Measurements from ENCODE around the gene ITGA4. TPM values are rescaled to one million over a fixed set of nuclear protein-coding genes. Genes with fewer than 3 reads are reported as not detected.

ITGA4 gene
- total and polyA plus RNA-seq, 2 of the 13 experiments (the other 11 are each of a cell fraction or from before 2014, with no cell fraction given), result not detected

DNA sequence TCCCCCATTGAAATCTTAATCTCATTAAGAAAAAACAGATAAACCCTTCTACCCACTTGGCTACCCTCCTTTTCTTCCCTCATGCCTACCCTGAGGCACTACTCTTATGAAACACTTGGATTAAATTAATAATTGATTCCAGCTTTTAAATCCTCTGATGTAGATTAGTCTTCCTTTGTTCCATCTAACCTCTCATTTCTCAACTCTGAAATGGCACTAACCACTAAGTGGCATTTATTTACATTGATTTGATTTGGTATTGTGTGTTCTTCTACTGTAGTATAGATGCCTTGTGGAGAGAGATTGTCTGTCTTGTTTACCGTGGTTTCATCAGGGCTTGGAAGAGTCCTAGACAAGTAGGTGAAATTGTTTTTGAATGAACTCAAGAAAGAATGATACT, 26.7 kb downstream of the ITGA4 start:
- Histone ChIP-seq H3K4me1 (ENCODE audit: insufficient read depth, low read length) (no peaks in the 10 kb centered on the region), H3K9ac (ENCODE audit: insufficient read depth, low read depth, low read length) (no peak overlapping the region), H3K27ac (ENCODE audit: extremely low read length, insufficient read depth, low read length) (no peak overlapping the region), H3K4me3 (replicated peaks in 1 of 3; ENCODE audit: insufficient read depth in 1 of 3, low read depth in 2 of 3, low read length in 3 of 3) (no peak overlapping the region), H2AFZ (ENCODE audit: low read length) (no peak overlapping the region), H3K36me3 (replicated peaks in 1 of 2; ENCODE audit: control insufficient read depth in 1 of 2, insufficient read depth in 2 of 2, low read length in 2 of 2) (no peaks in the 10 kb centered on the region), H4K20me1 (ENCODE audit: insufficient read depth, low read length) (no peaks in the 10 kb centered on the region), H3K9me3 (ENCODE audit: low read length) (no peaks in the 10 kb centered on the region), H3K4me2 (ENCODE audit: low read depth, low read length) (no peak overlapping the region), H3K79me2 (ENCODE audit: insufficient read depth, low read length) (no peaks in the 10 kb centered on the region), H3K27me3 (ENCODE audit: control insufficient read depth in 1 of 2, insufficient read depth in 2 of 2, low read length in 2 of 2) (no peaks in the 10 kb centered on the region; a peak in 1 of 5 replicates)
- POLR2A ChIA-PET, result no interaction called here
- BruUV-seq (replicated peaks), result no TSS peak
- WGBS (ENCODE audit: low lambda C conversion rate), result 3% methylated on average over 1 of the region's 1 CpG
- CTCF ChIA-PET (ENCODE audit: low intra/inter-chr PET ratio, low total read pairs), result no interaction called here
- ATAC-seq (no peak), FAIRE-seq (no peak), DNase-seq (ENCODE audit: low spot score) (no peak)
- TF ChIP-seq ZNF496 (CRISPR knock-in tag; IDR thresholded peaks at IDR 0.05; ENCODE audit: insufficient replicate concordance) (no peak), PHB2 (IDR thresholded peaks at IDR 0.05; ENCODE audit: partially characterized antibody) (no peak), FOSL2 (CRISPR knock-in tag; IDR thresholded peaks at IDR 0.05) (no peak), HNF4A (CRISPR knock-in tag; IDR thresholded peaks at IDR 0.05) (no peak), NR2C2 (CRISPR knock-in tag; IDR thresholded peaks at IDR 0.05; ENCODE audit: borderline replicate concordance) (no peak), ZNF451 (CRISPR knock-in tag; IDR thresholded peaks at IDR 0.05) (no peak), ZNF136 (CRISPR knock-in tag; IDR thresholded peaks at IDR 0.05; ENCODE audit: low read depth) (no peak), ZBTB21 (CRISPR knock-in tag; IDR thresholded peaks at IDR 0.05) (no peak)
- TF ChIP-seq, protein P1, sequence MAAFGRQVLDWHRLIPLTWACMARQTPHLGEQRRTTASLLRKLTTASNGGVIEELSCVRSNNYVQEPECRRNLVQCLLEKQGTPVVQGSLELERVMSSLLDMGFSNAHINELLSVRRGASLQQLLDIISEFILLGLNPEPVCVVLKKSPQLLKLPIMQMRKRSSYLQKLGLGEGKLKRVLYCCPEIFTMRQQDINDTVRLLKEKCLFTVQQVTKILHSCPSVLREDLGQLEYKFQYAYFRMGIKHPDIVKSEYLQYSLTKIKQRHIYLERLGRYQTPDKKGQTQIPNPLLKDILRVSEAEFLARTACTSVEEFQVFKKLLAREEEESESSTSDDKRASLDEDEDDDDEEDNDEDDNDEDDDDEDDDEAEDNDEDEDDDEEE (CRISPR knock-in tag; IDR thresholded peaks at IDR 0.05), result no peak
- TF ChIP-seq, protein P2, sequence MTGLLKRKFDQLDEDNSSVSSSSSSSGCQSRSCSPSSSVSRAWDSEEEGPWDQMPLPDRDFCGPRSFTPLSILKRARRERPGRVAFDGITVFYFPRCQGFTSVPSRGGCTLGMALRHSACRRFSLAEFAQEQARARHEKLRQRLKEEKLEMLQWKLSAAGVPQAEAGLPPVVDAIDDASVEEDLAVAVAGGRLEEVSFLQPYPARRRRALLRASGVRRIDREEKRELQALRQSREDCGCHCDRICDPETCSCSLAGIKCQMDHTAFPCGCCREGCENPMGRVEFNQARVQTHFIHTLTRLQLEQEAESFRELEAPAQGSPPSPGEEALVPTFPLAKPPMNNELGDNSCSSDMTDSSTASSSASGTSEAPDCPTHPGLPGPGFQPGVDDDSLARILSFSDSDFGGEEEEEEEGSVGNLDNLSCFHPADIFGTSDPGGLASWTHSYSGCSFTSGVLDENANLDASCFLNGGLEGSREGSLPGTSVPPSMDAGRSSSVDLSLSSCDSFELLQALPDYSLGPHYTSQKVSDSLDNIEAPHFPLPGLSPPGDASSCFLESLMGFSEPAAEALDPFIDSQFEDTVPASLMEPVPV (CRISPR knock-in tag; IDR thresholded peaks at IDR 0.05), result no peak
- TF ChIP-seq, protein P3, sequence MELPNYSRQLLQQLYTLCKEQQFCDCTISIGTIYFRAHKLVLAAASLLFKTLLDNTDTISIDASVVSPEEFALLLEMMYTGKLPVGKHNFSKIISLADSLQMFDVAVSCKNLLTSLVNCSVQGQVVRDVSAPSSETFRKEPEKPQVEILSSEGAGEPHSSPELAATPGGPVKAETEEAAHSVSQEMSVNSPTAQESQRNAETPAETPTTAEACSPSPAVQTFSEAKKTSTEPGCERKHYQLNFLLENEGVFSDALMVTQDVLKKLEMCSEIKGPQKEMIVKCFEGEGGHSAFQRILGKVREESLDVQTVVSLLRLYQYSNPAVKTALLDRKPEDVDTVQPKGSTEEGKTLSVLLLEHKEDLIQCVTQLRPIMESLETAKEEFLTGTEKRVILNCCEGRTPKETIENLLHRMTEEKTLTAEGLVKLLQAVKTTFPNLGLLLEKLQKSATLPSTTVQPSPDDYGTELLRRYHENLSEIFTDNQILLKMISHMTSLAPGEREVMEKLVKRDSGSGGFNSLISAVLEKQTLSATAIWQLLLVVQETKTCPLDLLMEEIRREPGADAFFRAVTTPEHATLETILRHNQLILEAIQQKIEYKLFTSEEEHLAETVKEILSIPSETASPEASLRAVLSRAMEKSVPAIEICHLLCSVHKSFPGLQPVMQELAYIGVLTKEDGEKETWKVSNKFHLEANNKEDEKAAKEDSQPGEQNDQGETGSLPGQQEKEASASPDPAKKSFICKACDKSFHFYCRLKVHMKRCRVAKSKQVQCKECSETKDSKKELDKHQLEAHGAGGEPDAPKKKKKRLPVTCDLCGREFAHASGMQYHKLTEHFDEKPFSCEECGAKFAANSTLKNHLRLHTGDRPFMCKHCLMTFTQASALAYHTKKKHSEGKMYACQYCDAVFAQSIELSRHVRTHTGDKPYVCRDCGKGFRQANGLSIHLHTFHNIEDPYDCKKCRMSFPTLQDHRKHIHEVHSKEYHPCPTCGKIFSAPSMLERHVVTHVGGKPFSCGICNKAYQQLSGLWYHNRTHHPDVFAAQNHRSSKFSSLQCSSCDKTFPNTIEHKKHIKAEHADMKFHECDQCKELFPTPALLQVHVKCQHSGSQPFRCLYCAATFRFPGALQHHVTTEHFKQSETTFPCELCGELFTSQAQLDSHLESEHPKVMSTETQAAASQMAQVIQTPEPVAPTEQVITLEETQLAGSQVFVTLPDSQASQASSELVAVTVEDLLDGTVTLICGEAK (IDR thresholded peaks at IDR 0.05), result no peak
- TF ChIP-seq, protein P3 (CRISPR knock-in tag; IDR thresholded peaks at IDR 0.05), result no peak
- in situ Hi-C loops (cut with HindIII; ENCODE audit: extremely low pct_ligation_motif_present, low pct_unique_long_range_greater_than_20kb) (no loop called here), intact Hi-C loops (cut with micrococcal nuclease; ENCODE audit: unreplicated experiment) (no loop called here)

Measured in HepG2 (cell line).